Measurements from ENCODE around the gene PRR3. TPM values are rescaled to one million over a fixed set of nuclear protein-coding genes. Genes with fewer than 3 reads are reported as not detected.
"Not testable (repeated sequence)": the region's sequence is repeated elsewhere in the genome, so short reads cannot be mapped to it uniquely, and the experiment has no call there.

The PRR3 gene
- polyA plus RNA-seq, 1 donor from 2014 or later = 13.0 TPM

GRCh38 chr6:30529349-30529875, 27.7 kb upstream of the PRR3 start:
- not testable (repeated sequence) for H3K4me2 ChIP-seq (ENCODE audit: low read length); H3K36me3 ChIP-seq (ENCODE audit: insufficient read depth, low read length); H3K9ac ChIP-seq (ENCODE audit: low read length); H3K79me2 ChIP-seq (replicated peaks; ENCODE audit: insufficient read depth, low read length); H4K20me1 ChIP-seq (ENCODE audit: insufficient read depth); H3F3A ChIP-seq (ENCODE audit: insufficient read depth, low read length, poor library complexity, severe bottlenecking); H3K27ac ChIP-seq (ENCODE audit: low read length); H2AFZ ChIP-seq (ENCODE audit: low read depth, low read length); H3K9me2 ChIP-seq (ENCODE audit: insufficient read depth, low read length); H3K9me3 ChIP-seq (ENCODE audit: low read length); H3K27me3 ChIP-seq (ENCODE audit: insufficient read depth, low read depth, low read length); H3K4me3 ChIP-seq (ENCODE audit: low read length)

GRCh38 chr6:30530014-30530413, 27.1 kb upstream of the PRR3 start:
- Histone ChIP-seq H3K9me3 (ENCODE audit: low read length) (no peaks in the 10 kb centered on the region), H2AFZ (ENCODE audit: low read depth, low read length) (no peak overlapping the region), H3K79me2 (replicated peaks; ENCODE audit: insufficient read depth, low read length) (no peaks in the 10 kb centered on the region), H3K9me2 (ENCODE audit: insufficient read depth, low read length) (no peaks in the 10 kb centered on the region), H3K27ac (ENCODE audit: low read length) (no peak overlapping the region), H3K27me3 (ENCODE audit: insufficient read depth, low read depth, low read length) (no peaks in the 10 kb centered on the region), H4K20me1 (ENCODE audit: insufficient read depth) (no peaks in the 10 kb centered on the region), H3K36me3 (ENCODE audit: insufficient read depth, low read length) (no peaks in the 10 kb centered on the region), H3K4me2 (ENCODE audit: low read length) (no peak overlapping the region), H3F3A (ENCODE audit: insufficient read depth, low read length, poor library complexity, severe bottlenecking) (no peaks in the 10 kb centered on the region), H3K4me3 (ENCODE audit: low read length) (no peak overlapping the region), H3K9ac (ENCODE audit: low read length) (no peak overlapping the region)
- no peak for TF ChIP-seq TAF1 (IDR thresholded peaks at IDR 0.05; ENCODE audit: low read depth)
- no peak for TF ChIP-seq RAD21 (conservative IDR thresholded peaks at IDR 0.05)
- TF ChIP-seq EP300 (conservative IDR thresholded peaks at IDR 0.05; ENCODE audit: poor library complexity, severe bottlenecking) = no peak
- TF ChIP-seq REST (IDR thresholded peaks at IDR 0.05; ENCODE audit: borderline replicate concordance) = no peak
- no peak for TF ChIP-seq CTCF (IDR thresholded peaks at IDR 0.05; ENCODE audit: poor library complexity, severe bottlenecking)
- TF ChIP-seq SMC3 (conservative IDR thresholded peaks at IDR 0.05; ENCODE audit: poor library complexity) = no peak
- TF ChIP-seq POLR2AphosphoS5 (IDR thresholded peaks at IDR 0.05) = no peak
- TF ChIP-seq MXI1 (conservative IDR thresholded peaks at IDR 0.05; ENCODE audit: poor library complexity, severe bottlenecking) = no peak
- no peak for TF ChIP-seq EZH2 (IDR thresholded peaks at IDR 0.05; ENCODE audit: borderline replicate concordance, insufficient read depth, low read length, poor library complexity, severe bottlenecking)
